Thyroid gland (tissue), 4 donors: ENCODE data around the gene PALM. TPM values are rescaled to one million over a fixed set of nuclear protein-coding genes. Genes with fewer than 3 reads are reported as not detected.
A peak's percentile ranks its signal among the peaks of the same experiment; 100 is the strongest.
"Not testable (repeated sequence)": the region's sequence is repeated elsewhere in the genome, so short reads cannot be mapped to it uniquely, and the experiment has no call there.

Experiments
- DNase-seq, 2 donors: peaks; one replicate each; pipeline ENCODE4 v3.0.0-alpha.2; 2019
- H3K27ac ChIP-seq, 3 donors: fragments of 200-600 bp; sonication (generic); 1 replicate in 2 of 3; 2 replicates in 1 of 3; pipeline ENCODE4 v1.5.1; 2016 to 2019; ENCODE audit warnings: mild to moderate bottlenecking in 1 of 3, moderate library complexity in 1 of 3
- H3K27me3 ChIP-seq: fragments of 200-600 bp; sonication (generic); one replicate; pipeline ENCODE4 v1.5.1; 2019
- H3K36me3 ChIP-seq, 2 donors: fragments of 200-600 bp; sonication (generic); one replicate each; pipeline ENCODE4 v1.5.1; 2016 to 2019
- H3K4me1 ChIP-seq, 2 donors: fragments of 200-600 bp; sonication (generic); one replicate each; pipeline ENCODE4 v1.5.1; 2017 to 2019
- H3K4me3 ChIP-seq, 3 donors: fragments of 200-600 bp; sonication (generic); replicated peaks in 1 of 3; 1 replicate in 2 of 3; 2 replicates in 1 of 3; pipeline ENCODE4 v1.5.1; 2016; ENCODE audit warnings: mild to moderate bottlenecking in 1 of 3
- H3K9me3 ChIP-seq: fragments of 200-600 bp; sonication (generic); one replicate; pipeline ENCODE4 v1.5.1; 2017
- CTCF ChIP-seq, 6 experiments: fragments of 200-600 bp in 3 of 6; fragments of 450-650 bp in 3 of 6; sonication (generic) in 3 of 6; IDR thresholded peaks; one replicate each; pipeline ENCODE4 v1.5.1; 2016 to 2019; ENCODE audit warnings: antibody characterized with exemption in 6 of 6, mild to moderate bottlenecking in 2 of 6, inconsistent platforms in 1 of 6, moderate library complexity in 1 of 6
- POLR2A ChIP-seq, 2 donors: fragments of 450-650 bp; IDR thresholded peaks; one replicate each; pipeline ENCODE4 v1.6.1; 2017; ENCODE audit warnings: antibody characterized with exemption in 2 of 2, mild to moderate bottlenecking in 2 of 2, moderate library complexity in 1 of 2
- WGBS, 2 donors: methylation state at CpG; one replicate each; pipeline ENCODE4 v1.1.5; 2017; 5-methylcytosine and 5-hydroxymethylcytosine counted together
- intact Hi-C: fragments of 100-400 bp; cut with DNase I; formaldehyde crosslinking; loops from one replicate; pipeline ENCODE4 v1.15.1; 2023
- total RNA-seq, 4 donors: library from RNA; depleted of rRNA; stranded (reverse); fragments of >200 nt; gene quantifications; one replicate each; pipeline ENCODE4 v1.2.3, GENCODE V29; 2016

PALM gene
- total RNA-seq, 4 donors from 2014 or later, result 18.9 to 45.5 (median 27.7) TPM

DNA sequence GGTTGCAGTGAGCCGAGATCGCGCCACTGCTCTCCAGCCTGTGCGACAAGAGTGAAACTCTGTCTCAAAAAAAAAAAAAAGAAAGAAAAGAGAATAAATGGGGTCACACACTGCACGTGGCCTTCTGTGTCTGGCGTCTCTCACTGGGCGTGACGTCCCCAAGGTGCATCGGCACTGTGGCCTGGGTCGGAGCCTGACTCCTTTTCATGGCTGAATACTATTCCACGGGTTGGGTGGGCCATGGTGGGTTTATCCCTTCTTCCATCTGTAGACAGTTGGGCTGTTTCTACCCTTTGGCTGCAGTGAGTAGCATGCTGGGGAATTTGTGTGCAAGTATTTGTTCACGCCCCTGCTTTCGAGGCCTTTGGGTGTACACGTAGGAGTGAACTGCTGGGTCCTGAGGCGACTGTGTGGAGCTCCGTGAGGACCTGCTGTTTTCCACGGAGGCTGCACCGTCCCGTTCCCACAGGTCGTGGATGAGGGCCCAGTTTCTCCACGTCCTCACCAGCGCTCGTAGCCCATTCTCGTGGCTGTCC, 33.9 kb downstream of the PALM start:
- Histone ChIP-seq H3K27ac (no peak overlapping the region), H3K4me3 (no peak overlapping the region), H3K9me3 (no peaks in the 10 kb centered on the region), H3K27me3 (no peaks in the 10 kb centered on the region), H3K36me3 (no peaks in the 10 kb centered on the region), H3K4me1 (peaks cover 3 to 4% of the 10 kb centered on the region in 2 donors)
- 90 to 92% methylated on average over 21 to 24 of the region's 24 CpGs for WGBS, 2 donors
- TF ChIP-seq CTCF (IDR thresholded peaks at IDR 0.05), result no peak
- no peak for TF ChIP-seq POLR2A (IDR thresholded peaks at IDR 0.05)
- intact Hi-C loops, result no loop called here
- no peak for DNase-seq

DNA sequence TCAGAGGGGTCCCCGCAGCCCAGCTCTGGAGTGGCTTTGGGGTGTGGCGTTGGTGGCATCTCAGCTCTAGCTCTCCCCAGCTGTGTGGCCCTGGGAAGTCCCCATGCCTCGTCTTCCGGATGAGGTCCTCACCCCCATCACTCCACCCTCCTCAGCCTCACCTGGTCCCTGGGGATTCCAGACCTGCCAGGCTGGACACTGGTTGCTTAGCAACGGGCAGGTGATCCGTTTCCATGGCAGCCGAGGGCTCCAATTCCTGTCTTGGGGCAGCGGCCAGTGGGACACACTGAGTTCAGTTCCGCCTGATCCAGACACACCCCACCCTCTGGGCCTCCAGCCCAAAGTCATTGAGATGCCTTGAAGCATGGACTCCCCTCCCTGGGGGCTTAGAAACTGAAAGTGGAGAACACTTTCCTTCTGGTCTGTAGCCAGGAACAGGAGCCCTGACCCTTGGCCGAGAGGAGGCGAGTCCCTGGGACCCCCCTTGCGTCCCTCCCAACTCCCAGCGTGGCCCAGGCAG, 34.5 kb downstream of the PALM start:
- H3K4me1 ChIP-seq, result peaks cover 3 to 4% of the 10 kb centered on the region in 2 donors
- DNase-seq, result peak; percentile 99 to 100
- H3K27me3 ChIP-seq, result no peaks in the 10 kb centered on the region
- no peaks in the 10 kb centered on the region for H3K36me3 ChIP-seq
- no peaks in the 10 kb centered on the region for H3K9me3 ChIP-seq
- WGBS, 2 donors, result 7 to 40% methylated on average over 6 to 11 of the region's 13 CpGs
- H3K27ac ChIP-seq, result peak overlapping the region in 2 of 3 donors; percentile 35 to 53
- intact Hi-C loops, result no loop called here
- TF ChIP-seq POLR2A (IDR thresholded peaks at IDR 0.05) (no peak), CTCF (IDR thresholded peaks at IDR 0.05) (no peak)
- H3K4me3 ChIP-seq, result no peak overlapping the region

- H3K27me3 ChIP-seq, DNase-seq, H3K4me1 ChIP-seq, H3K4me3 ChIP-seq, H3K36me3 ChIP-seq, H3K9me3 ChIP-seq, H3K27ac ChIP-seq, intact Hi-C loops: not testable (repeated sequence)
- 77% methylated on average over 7 of the region's 7 CpGs for WGBS, 2 donors
Observed at GRCh38 chr19:745138-745537, 36.4 kb downstream of the PALM start.

- Histone ChIP-seq H3K36me3 (no peaks in the 10 kb centered on the region), H3K4me1 (peaks cover 3 to 8% of the 10 kb centered on the region in 2 donors), H3K4me3 (no peak overlapping the region), H3K9me3 (no peaks in the 10 kb centered on the region), H3K27ac (no peak overlapping the region), H3K27me3 (no peaks in the 10 kb centered on the region)
- TF ChIP-seq CTCF (IDR thresholded peaks at IDR 0.05) (no peak), POLR2A (IDR thresholded peaks at IDR 0.05) (no peak)
- 96 to 99% methylated on average over 12 to 30 of the region's 43 CpGs for WGBS, 2 donors
- no peak for DNase-seq
- intact Hi-C loops, result no loop called here
Observed at GRCh38 chr19:746208-746819, 37.6 kb downstream of the PALM start.

- Histone ChIP-seq H3K27me3 (no peaks in the 10 kb centered on the region), H3K9me3 (no peaks in the 10 kb centered on the region), H3K27ac (no peak overlapping the region), H3K4me3 (no peak overlapping the region), H3K4me1 (peaks cover 3 to 11% of the 10 kb centered on the region in 2 donors), H3K36me3 (no peaks in the 10 kb centered on the region)
- WGBS, 2 donors, result 99 to 100% methylated on average over 5 to 19 of the region's 22 CpGs
- TF ChIP-seq POLR2A (IDR thresholded peaks at IDR 0.05) (no peak), CTCF (IDR thresholded peaks at IDR 0.05) (no peak)
- intact Hi-C loops, result no loop called here
- DNase-seq, result no peak
Observed at GRCh38 chr19:746956-747355, 38.2 kb downstream of the PALM start.
